OCI-LY1 (cell line): ENCODE results near the gene ITK.

ENCODE experiments used
- EZH2 ChIP-seq: fragments of 200-600 bp; sonication (generic), shearing (Covaris generic); IDR thresholded peaks from 2 replicates; pipeline ENCODE4 v1.8.0; 2017; ENCODE audit warnings: borderline replicate concordance, mixed run types, mild to moderate bottlenecking, antibody characterized with exemption, low read length, moderate library complexity, mixed read lengths
- TF ChIP-seq, protein P1 (sequence below): fragments of 200-600 bp; sonication (generic), shearing (Covaris generic); IDR thresholded peaks from 2 replicates; pipeline ENCODE4 v1.5.1; 2017; ENCODE audit warnings: mild to moderate bottlenecking, antibody characterized with exemption, low read length, moderate library complexity, mixed read lengths

DNA sequence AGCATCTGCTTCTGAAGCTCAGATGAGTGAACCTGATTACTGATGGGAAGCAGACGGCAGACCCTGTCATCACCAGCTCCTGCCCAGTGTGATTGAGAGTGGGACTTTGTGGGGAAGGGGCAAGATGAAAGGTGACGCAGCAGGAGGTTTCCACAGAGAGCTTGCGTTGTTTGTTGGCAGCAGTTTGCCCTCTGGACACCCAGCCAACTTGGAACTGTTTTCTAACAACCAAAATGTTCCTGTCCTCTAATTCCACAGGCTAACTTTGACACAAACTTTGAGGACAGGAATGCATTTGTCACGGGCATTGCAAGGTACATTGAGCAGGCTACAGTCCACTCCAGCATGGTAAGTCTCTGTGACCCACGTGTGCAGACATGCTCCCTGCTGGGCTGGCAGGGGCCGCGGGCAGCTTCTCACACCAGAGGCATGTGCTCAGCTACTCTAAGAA, 106.1 kb downstream of the ITK start:
- TF ChIP-seq, protein P1, sequence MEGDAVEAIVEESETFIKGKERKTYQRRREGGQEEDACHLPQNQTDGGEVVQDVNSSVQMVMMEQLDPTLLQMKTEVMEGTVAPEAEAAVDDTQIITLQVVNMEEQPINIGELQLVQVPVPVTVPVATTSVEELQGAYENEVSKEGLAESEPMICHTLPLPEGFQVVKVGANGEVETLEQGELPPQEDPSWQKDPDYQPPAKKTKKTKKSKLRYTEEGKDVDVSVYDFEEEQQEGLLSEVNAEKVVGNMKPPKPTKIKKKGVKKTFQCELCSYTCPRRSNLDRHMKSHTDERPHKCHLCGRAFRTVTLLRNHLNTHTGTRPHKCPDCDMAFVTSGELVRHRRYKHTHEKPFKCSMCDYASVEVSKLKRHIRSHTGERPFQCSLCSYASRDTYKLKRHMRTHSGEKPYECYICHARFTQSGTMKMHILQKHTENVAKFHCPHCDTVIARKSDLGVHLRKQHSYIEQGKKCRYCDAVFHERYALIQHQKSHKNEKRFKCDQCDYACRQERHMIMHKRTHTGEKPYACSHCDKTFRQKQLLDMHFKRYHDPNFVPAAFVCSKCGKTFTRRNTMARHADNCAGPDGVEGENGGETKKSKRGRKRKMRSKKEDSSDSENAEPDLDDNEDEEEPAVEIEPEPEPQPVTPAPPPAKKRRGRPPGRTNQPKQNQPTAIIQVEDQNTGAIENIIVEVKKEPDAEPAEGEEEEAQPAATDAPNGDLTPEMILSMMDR = no peak
- TF ChIP-seq EZH2 = no peak
